Stimulated activated CD8-positive, alpha-beta memory T cell treated with anti-CD3 and anti-CD28 coated beads, Interleukin-15, amount 100 ng/mL, for 48 hours (primary cell): Measurements from ENCODE around the gene ADPRH.

Source experiments
- DNase-seq, 2 donors: peaks; one replicate each; pipeline ENCODE4 v3.0.0-alpha.2; 2020; ENCODE audit warnings: low read depth in 2 of 2

The ADPRH gene

DNA sequence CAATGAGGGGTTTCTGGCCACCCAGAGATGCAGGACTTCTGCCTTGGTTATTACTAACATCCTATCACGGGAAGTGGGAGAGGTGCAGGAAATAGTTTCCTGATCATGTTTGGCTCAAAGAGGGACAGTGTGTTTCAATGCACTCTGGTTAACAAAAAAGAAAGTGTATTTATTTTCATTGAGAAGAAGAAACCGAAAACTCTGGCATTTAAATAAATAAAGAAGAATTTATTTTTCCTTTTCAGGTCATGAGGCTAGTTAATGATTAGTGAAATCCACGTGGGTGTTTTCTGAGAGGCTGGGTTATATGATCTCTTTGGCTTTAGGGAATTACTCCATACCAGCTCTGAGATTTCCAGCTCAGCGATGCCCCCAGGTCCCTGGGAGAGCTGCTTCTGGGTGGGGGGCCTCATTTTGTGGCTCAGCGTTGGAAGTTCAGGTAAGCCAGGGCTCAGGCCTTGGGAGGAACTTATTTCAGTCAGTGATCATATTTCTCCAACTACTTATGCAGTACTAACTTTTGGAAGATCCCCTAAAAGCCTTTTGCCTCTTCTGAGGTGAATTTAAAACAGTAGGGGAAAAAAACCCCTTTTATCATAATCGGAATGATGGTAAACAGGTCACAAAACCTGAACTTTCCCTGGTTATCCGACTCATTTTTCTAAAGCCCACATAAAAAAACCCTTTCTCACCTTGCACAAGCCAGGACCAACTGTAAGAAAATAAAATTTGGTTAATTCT, 18.4 kb downstream of the ADPRH start, which contains the start of gene PLA1A:
Gene PLA1A, plus strand, starts transcription at position 338 of the 741 bp plus-strand sequence. Its CDS starts 29 bp downstream, at position 367.
- DNase-seq: no peak

DNA sequence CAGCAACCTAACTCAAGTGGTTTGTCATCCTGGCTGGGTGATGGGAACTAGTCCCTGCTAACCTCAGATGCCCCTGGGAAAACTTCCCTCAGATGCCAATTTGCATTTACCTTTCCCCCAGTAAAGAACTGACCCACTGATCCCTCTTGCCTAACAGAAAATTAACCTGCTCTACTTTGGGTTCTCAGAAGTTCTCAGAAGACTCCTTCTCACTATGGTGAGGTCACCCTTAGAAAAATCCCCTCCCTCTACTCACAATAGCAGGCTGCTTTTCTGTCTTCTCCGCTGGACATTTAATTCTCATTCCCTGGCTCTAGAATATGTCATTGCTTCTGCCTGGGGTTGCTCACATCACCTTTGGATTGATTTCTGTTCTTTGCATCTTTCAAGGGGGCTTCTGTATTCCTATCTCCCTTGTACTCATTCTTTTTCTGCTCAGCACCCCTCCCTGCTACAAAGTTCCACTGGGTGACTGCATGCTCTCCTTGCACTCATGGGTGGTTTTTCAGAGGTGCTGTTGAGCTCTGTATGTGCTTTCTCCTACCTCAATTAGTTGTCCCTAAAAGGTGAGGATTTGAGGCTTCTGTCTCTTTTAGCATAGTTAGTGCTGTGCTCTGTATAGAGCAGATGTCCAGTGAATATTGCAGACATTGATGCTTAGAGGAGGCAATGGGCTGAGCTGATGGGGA, 19.3 kb downstream of the ADPRH start:
- no peak for DNase-seq

DNA sequence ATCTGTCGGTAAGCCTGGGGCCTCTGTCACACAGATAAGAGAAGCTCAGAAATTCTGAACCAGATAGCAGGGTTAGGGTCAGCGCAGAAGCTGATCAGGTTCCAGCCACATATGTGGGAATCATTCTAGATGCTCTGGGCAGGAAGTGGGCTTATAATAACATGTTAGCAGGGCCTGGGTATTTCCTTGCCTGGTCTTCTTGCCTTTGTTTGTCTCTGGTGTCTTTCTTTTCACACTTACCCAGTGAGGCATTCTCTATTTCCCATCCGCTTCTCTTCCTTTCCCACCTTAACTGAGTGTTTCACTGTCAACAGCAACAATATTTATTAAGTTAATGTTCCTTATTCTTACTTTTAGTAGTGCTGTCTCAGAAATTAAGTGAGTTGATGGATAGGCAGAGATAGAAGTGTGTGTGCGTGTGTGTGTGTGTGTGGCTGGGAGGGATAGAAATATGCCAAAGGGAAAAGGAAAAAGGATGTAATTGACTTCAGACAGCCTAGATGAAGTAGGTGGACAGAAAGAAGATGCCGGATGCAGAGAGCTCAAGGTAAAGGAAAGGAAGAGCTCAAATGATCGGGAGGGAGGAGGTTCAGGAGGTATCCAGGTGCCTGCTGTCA, 20.4 kb downstream of the ADPRH start:
- DNase-seq: no peak

DNA sequence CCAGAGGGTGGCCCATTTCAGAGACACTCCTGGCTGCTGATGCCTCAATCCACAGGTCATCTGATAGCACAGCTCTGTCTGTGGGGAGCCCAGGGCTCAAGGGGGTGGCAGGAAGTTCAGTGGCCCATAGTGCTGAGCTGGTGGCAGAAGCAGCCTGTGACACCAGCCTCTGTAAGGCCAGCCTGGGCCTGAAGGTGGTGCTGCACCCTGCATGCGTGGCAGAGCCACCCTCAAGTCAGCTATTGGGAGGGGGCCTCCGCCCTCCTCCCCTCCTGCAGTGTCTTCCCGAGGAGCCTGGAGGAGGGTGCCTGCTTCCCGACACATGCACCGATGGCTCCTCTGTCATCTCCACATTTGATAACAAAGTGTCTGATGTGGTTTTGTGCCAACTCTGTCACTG, 21.4 kb downstream of the ADPRH start:
- DNase-seq: no peak

DNA sequence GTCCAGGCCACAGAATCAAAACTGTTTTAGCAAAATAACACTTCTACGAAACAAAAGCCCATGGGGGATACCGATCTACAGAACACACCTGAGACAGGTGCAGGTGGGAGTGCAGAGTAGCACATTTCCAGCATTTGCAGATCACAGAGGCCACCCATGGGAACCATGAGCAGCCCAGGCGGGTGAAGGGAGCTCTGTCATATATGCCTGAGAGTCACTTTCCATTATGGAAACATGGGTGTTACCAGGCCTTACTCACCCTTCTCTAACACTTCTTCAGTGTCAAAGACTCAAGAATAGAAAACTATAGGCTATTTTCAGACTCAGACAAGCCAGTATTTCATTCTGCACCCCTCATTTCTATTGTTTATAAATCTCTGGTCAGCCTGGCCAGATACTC, 21.9 kb downstream of the ADPRH start:
- no peak for DNase-seq

DNA sequence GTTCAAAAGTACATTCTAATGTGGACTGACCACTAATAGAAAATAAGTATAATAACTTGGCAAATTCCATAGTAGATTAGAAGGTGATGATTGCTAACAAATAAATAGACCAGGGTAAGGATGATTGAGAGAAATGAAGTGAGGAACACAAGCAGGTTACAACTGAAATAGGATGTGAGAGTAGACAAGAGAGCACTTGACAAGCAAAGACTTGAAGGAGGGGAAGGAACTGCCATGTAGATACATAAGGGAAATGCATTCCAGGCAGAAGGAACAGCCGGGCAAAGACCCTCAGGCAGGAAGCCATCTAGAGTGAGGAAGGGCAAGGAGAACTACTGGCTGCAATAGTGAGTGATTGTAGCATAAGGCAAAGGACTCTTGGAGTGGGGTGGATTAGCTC, 23.4 kb downstream of the ADPRH start:
- no peak for DNase-seq

DNA sequence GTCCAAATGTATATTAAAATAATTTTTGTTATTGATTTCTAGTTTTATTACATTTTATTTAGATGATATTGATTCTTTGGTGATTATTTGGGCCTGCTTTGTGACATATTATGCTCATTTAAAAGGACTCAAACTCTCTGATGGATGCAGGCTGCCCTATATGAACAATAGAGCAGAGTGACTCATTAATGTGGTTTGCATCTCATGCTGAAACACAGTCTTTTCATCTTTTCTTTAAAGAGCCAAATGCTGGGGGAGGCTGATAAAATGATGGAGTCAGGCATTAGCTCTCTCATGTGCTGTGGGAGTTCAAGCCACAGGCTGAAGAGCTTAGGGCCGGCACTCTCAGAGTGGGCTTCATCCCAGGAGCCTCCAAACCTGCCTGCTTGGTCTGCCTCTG, 25.6 kb downstream of the ADPRH start:
- no peak for DNase-seq

DNA sequence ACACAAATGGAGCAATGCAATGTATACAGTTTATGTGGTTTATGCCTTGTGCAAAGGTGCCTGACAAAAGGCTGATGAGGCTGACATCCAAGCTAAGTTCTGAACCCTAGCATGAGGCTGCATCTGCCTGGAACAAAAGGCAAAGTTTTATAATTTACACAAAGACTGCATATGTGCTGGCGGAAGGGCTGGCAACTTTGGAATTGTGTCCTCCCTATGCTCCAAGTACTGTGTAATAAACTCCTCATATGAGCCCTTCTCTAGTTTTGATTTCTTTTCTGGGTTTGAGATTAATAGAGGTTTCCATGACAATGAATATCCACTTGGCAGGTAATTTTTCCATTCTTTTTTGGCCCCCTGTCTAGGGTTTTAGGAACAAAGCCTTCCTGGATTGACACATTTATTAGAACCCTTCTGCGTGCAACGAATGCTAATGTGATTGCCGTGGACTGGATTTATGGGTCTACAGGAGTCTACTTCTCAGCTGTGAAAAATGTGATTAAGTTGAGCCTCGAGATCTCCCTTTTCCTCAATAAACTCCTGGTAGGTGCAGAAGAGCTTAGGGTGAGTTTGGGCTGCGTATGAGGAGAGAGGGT, 29.2 kb downstream of the ADPRH start:
- DNase-seq: no peak

DNA sequence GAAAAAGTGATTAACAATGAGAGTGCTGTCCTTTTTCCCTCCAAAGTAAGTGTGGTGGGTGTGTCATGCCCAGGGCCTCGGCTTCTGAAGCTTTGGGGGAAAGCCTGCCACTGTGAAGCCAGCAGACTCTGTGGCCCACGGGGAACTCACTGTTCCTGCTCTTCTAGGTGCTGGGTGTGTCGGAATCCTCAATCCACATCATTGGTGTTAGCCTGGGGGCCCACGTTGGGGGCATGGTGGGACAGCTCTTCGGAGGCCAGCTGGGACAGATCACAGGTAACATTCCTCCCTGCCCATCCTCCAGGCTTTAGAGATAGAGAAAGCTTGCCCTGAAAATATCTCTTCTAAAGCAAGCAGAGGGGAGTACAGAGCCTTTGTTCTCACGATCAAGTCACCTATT, 30.0 kb downstream of the ADPRH start:
- DNase-seq: no peak

DNA sequence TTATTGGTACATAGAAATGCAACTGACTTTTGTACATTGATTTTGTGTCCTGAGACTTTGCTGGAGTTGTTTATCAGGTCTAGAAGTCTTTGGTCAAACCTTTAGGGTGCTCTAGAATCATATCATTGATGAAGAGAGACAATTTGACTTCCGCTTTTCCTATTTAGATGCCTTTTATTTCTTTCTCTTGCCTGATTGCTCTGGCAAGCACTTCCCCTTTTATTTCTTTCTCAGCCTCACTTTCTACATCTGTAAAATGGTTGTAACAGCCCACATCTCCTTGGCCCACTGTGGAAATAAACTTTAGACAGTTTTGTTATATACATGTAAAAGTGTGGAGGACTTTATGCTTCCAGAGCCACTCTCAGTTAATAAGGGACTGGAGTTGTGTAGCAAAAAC, 32.4 kb downstream of the ADPRH start:
- no peak for DNase-seq

DNA sequence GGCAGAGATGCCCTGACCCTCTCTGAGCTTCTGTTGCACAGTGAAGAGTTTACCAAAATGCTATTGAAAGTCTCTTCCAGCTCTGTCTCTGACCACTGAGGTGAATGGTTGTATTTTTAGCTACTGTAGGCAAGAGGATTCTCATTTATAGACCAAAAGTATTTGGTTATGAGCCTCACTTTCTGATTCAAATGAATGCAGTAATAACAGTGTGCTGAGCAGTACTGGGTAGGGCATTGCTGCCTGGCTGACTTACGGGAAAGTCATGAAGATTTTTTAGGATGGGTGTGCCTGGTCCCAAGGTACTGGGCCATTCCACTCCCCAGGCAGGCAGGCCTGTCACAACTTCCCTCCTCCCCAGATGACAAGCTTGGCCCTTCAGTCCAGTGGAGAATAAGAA, 33.9 kb downstream of the ADPRH start:
- no peak for DNase-seq

DNA sequence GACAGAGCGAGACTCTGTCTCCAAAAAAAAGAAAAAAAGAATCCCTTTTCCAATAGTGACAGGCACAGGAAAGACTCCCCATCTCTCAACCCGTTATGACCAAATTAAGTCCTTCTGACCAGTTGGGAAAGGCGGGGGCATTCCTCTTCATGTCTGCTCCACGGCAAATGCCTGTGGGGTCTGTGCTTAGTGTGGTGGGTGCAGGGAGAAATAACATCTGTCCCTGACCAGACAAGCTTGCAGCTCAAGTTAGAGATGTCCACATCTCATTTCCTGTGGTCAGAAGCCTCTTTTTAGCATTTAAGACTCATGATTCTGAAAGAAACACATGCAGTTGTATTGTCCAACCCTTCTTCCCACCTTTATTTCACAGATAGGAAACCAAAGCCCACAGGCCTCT, 34.6 kb downstream of the ADPRH start:
- no peak for DNase-seq

DNA sequence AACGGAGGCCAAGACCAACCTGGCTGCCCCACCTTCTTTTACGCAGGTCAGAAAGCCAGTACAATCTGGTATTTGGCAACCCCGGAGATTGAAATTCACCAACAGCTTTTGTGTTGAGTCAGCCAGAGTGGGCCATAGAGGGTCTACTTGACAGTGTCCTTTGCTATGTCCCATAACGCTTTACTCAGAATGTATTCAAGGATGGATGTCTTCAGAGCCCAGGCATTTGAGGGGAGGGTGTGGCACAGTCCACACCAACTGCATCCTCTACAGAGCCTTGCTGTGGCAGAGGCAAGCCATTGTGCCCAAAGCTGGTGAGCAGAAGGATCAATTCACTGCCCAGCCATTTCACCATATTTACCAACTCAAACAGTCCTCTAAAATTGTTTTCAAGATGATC, 36.8 kb downstream of the ADPRH start:
- DNase-seq: no peak

DNA sequence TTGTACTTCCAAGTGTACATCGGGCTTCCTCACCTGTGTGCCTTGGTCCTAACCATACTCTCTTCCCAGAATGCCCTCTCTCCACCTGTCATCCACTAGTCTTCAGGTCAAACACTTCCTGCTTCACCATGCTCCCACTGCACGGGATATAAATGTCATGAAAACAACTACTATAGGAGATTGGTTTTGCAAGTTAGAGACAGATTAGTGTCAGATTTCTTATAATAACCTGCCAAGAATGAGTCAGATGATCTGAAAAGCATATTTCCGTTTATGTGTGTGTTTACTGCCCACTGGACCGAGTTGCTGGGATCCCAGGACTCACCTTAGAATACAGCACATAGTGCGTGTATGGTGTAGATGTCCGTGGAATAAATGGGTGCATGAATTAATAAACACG, 39.8 kb downstream of the ADPRH start:
- DNase-seq: no peak

DNA sequence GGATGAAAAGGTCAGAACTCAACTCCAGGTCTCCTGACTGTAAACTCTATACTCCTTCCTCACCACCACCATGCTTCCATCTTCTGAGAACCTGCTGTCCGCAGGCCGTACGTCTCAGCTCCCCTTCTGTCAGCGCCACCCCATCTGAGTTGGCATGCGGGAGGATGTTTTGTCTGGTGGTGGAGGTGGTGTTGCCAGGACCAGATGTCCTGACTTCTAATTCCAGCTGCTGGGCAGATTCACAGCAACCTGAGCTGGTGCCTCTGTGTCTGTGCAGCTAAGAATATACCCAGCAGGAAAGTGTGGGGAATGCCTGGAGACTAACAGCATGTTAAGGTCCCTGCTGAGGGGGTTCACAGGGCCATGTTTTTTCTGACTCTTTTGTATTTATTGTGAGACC, 41.6 kb downstream of the ADPRH start:
- no peak for DNase-seq

DNA sequence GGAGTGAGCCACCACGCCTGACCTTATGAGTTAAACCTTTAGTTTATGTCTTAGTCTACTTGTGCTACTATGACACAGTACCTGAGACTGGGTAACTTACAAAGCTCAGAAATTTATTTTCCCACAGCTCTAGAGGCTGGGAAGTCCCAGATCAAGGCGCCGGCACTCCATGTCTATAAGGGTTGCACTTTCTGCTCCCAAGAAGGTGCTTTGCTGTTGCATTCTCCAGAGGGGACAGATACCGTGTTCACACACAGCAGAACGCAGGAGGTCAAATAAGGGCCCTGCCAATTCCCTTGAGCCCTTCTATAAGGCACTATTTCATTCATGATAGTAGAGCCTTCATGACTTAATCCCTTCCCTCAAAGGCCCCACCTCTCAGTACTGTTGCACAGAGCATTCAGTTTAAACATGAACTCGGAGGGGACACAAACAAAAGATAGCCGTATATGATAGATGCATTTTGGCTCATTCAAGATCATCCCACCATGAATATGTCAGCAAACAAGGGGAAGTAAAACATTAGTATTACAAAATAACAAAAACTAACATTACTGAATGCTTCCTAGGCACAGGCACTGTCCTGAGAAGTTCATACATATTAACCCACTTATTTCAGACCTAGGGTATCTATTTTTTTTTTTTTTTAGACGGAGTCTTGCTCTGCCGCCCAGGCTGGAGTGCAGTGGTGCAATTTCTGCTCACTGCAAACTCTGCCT, 44.9 kb downstream of the ADPRH start:
- DNase-seq: no peak

DNA sequence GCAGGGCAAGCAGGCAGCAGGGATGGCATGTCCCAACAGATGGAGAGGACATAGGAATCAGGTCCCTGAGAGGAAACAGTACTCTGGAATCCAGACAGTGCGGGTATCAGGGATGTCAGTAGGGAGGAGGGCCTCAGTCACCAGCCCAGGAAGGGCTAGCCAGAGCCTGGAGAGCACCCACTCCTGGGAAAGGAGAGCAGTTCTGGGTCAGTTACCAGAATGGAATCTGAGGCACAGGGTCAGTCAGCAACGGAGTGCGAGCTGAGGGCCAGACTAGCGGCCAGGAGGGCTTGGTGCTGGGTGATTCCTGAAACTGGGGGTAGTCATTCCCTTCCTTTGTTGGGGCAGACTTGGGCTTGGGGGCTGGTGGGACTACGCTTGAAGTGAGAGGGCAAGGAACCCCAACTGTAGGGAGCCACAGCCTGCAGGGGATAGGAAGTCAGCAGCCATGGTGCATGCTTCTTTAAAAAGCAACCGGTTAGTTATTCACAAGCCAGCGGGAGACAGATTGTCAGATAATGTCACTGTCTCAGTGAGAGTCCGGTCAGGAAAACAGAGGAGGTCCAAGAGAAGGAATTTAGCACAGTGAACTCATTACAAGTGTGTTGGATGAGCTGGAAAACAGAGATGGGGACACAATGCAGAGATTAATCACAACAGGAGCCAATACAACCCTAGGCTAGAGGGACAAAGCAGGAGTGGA, 46.3 kb downstream of the ADPRH start:
- DNase-seq: no peak

DNA sequence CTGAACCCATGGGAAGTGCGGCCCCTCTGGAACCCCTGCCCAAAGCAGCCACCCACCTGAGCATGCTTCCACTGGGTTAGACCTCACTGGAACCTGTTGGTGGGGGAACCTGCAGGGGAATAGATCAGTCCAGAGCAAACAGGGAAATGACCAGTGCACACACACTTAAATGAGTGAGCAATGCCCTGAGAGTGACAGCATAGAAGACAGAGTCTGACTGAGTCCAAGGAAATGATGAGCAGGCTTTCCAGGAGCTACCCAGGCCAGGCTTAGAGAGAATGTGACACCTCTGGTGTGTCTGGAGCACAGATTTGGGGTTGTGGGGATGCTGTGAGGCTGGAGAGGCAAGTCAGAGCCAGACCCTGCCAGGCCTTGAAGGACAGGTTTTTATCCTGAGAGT, 46.9 kb downstream of the ADPRH start:
- DNase-seq: no peak

DNA sequence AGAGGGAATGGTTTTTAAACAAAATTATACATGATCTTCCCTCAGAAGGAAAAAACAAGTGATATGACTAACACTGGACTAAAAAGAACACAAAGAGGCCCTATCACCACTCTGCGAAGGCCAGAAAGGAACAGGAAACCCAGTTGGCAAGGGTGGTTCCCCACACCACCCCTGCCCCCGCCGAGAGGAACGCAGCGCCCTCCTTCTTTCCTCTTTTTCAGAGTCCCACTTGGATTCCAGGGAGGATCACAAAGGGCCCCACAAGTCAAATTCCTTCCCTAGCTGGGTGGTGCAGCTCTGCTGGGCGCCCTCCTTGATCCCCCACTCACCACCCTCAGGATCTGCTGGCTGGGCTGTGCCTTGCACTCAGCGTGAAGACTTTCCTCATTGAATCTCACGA, 48.2 kb downstream of the ADPRH start:
- DNase-seq: no peak

DNA sequence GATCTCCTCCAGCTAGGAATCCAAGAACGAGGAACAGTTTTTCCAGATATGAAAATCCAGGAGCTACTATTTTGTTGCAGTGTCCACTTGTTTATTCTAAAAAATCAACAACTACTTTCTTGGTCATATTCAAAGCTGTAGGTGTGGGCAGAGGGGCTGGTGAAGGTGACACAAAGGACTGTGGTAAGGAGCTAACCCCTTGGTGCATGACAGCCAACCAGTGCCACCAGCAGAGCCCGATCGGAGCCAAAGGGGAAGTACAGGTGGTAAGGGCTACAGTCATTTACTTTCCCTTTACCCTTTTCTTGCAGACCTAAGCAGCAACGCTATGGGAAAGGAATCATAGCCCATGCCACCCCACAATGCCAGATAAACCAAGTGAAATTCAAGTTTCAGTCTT, 49.1 kb downstream of the ADPRH start:
- peak; percentile 22 to 32 for DNase-seq

DNA sequence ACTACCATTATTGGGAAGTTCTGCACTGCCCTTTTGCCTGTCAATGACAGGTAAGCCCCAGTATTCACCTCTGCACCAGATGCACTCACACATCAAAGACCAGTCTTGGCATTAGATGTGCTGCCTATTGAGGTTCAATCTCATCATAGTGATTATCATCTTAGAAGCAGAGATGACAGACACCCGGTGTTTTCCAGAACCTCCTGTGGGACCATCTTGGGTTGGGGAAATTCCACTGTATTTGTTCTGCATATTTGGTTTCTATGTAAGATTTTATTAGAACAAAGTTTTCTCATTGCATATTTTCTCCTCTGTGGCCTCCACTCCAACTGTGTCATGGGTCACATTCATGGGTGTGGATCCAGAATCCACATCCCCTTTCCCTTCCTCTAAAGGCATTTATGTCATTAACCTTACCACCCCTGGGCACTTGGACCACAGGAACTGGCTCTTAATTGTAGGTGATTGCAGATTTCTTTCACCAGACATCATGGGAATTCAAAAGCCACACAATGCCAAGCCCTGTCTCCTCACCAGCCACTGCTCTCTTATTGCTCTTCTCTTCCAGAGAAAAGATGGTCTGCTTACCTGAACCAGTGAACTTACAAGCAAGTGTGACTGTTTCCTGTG, 49.6 kb downstream of the ADPRH start:
- DNase-seq: no peak
